EH (cell line): Measurements from ENCODE around the gene NXNL2.

Source experiments
- DNase-seq: peaks from one replicate; pipeline ENCODE4 v3.0.0-alpha.2; 2015; ENCODE audit warnings: low read depth

Gene NXNL2

GRCh38 chr9:88531920-88532698 is 2.9 kb upstream of the NXNL2 start:
- DNase-seq = peak; percentile 71

- peak; percentile 84 for DNase-seq
Observed at GRCh38 chr9:88533951-88534455, 975 bp upstream of the NXNL2 start.

- DNase-seq = peak; percentile 36
Observed at GRCh38 chr9:88535226-88536022, 446 bp downstream of the NXNL2 start.

- DNase-seq = peak; percentile 71
Observed at GRCh38 chr9:88536023-88536324, 996 bp downstream of the NXNL2 start.

- no peak for DNase-seq
Observed at GRCh38 chr9:88536951-88537760, 2.2 kb downstream of the NXNL2 start.

- DNase-seq = peak; percentile 96
Observed at GRCh38 chr9:88537761-88538091, 2.7 kb downstream of the NXNL2 start.

GRCh38 chr9:88538311-88539085 is 3.5 kb downstream of the NXNL2 start:
- peak; percentile 37 for DNase-seq

- DNase-seq = no peak
Observed at GRCh38 chr9:88539246-88539645, 4.3 kb downstream of the NXNL2 start.

- no peak for DNase-seq
Observed at GRCh38 chr9:88540251-88540763, 5.3 kb downstream of the NXNL2 start.

- DNase-seq = no peak
Observed at GRCh38 chr9:88544245-88544644, 9.3 kb downstream of the NXNL2 start.

- no peak for DNase-seq
Observed at GRCh38 chr9:88551546-88552137, 16.7 kb downstream of the NXNL2 start.

- no peak for DNase-seq
Observed at GRCh38 chr9:88553350-88553749, 18.4 kb downstream of the NXNL2 start.

GRCh38 chr9:88555268-88555980 is 20.4 kb downstream of the NXNL2 start:
- DNase-seq = no peak

GRCh38 chr9:88559661-88560060 is 24.7 kb downstream of the NXNL2 start:
- DNase-seq = peak; percentile 46

- DNase-seq = no peak
Observed at GRCh38 chr9:88567870-88568269, 32.9 kb downstream of the NXNL2 start.

- no peak for DNase-seq
Observed at GRCh38 chr9:88571419-88571818, 36.4 kb downstream of the NXNL2 start.

GRCh38 chr9:88572684-88573083 is 37.7 kb downstream of the NXNL2 start:
- DNase-seq = no peak

- peak; percentile 78 for DNase-seq
Observed at GRCh38 chr9:88574953-88575352, 40.0 kb downstream of the NXNL2 start.

GRCh38 chr9:88577256-88578120 is 42.5 kb downstream of the NXNL2 start:
- no peak for DNase-seq
